Spleen (tissue), 11 donors: Measurements from ENCODE around the gene NOSIP. TPM values are rescaled to one million over a fixed set of nuclear protein-coding genes. Genes with fewer than 3 reads are reported as not detected.

Experiments used
- DNase-seq: peaks from one replicate; pipeline ENCODE4 v3.0.0-alpha.2; 2020
- H3K27ac ChIP-seq, 8 donors: fragments of 200-600 bp; sonication (generic) in 7 of 8; 1 replicate in 4 of 8; 2 replicates in 4 of 8; pipeline versions ENCODE4 v1.5.0 to v1.8.0; 2016 to 2021; ENCODE audit warnings: inconsistent platforms in 4 of 8, mild to moderate bottlenecking in 4 of 8, moderate library complexity in 1 of 8
- H3K27me3 ChIP-seq, 7 donors: fragments of 200-600 bp; sonication (generic) in 6 of 7; replicated peaks in 1 of 7; 1 replicate in 4 of 7; 2 replicates in 3 of 7; pipeline versions ENCODE4 v1.5.0 to v1.8.0; 2016 to 2021; ENCODE audit warnings: inconsistent platforms in 3 of 7, mild to moderate bottlenecking in 1 of 7
- H3K36me3 ChIP-seq, 6 donors: fragments of 200-600 bp; sonication (generic) in 5 of 6; 1 replicate in 4 of 6; 2 replicates in 2 of 6; pipeline versions ENCODE4 v1.5.0 to v1.8.0; 2016 to 2021; ENCODE audit warnings: inconsistent platforms in 2 of 6
- H3K4me1 ChIP-seq, 6 donors: fragments of 200-600 bp; sonication (generic) in 5 of 6; 1 replicate in 3 of 6; 2 replicates in 3 of 6; pipeline versions ENCODE4 v1.5.0 to v1.8.0; 2016 to 2021; ENCODE audit warnings: inconsistent platforms in 3 of 6
- H3K4me3 ChIP-seq, 8 donors: fragments of 200-600 bp; sonication (generic) in 7 of 8; 1 replicate in 4 of 8; 2 replicates in 4 of 8; pipeline versions ENCODE4 v1.5.0 to v1.8.0; 2016 to 2021; ENCODE audit warnings: inconsistent platforms in 4 of 8, mild to moderate bottlenecking in 4 of 8, moderate library complexity in 2 of 8
- H3K9me3 ChIP-seq, 8 donors: fragments of 200-600 bp; sonication (generic) in 7 of 8; 1 replicate in 4 of 8; 2 replicates in 4 of 8; pipeline versions ENCODE4 v1.5.0 to v1.8.0; 2016 to 2021; ENCODE audit warnings: inconsistent platforms in 4 of 8
- CTCF ChIP-seq, 11 experiments: fragments of 200-600 bp in 7 of 11; fragments of 450-650 bp in 4 of 11; sonication (generic) in 4 of 11; IDR thresholded peaks in 8 of 11; conservative IDR thresholded peaks in 3 of 11; 1 replicate in 7 of 11; 2 replicates in 4 of 11; pipeline versions ENCODE4 v1.4.0 to v1.8.0; 2016 to 2021; ENCODE audit warnings: antibody characterized with exemption in 11 of 11, inconsistent platforms in 4 of 11, mild to moderate bottlenecking in 1 of 11
- POLR2A ChIP-seq, 3 donors: fragments of 450-650 bp; IDR thresholded peaks; one replicate each; pipeline ENCODE4 v1.5.1; 2017; ENCODE audit warnings: antibody characterized with exemption in 3 of 3, mild to moderate bottlenecking in 1 of 3
- POLR2AphosphoS5 ChIP-seq, 3 donors: sonication (generic); formaldehyde crosslinking; IDR thresholded peaks; one replicate each; pipeline ENCODE4 v1.5.1; 2017; ENCODE audit warnings: antibody characterized with exemption in 3 of 3
- WGBS, 5 donors: extraction: QIAGEN DNeasy Blood & Tissue Kit in 3 of 5; methylation state at CpG; one replicate each; pipeline versions ENCODE4 v1.1.5 to v1.1.7; 2013 to 2018; 5-methylcytosine and 5-hydroxymethylcytosine counted together
- intact Hi-C: fragments of 100-400 bp; cut with DNase I; formaldehyde crosslinking; loops from one replicate; pipeline ENCODE4 v1.15.0; 2023; ENCODE audit warnings: low total_unique reads
- polyA plus RNA-seq, 3 donors: library from polyadenylated mRNA; stranded (reverse); fragments of 200-250 nt; gene quantifications; one replicate each; pipeline ENCODE4 v1.2.1, GENCODE V29; 2013
- small RNA-seq, 4 donors: library from RNA; depleted of rRNA; stranded (forward); fragments of <200 nt; gene quantifications; one replicate each; pipeline ENCODE3, GENCODE V24; 2016
- total RNA-seq, 7 donors: library from RNA; depleted of rRNA in 3 of 7; stranded (reverse); fragments of >200 nt in 3 of 7; fragmentation: NEBNext Ultra II Directional in 4 of 7; extraction: Animal tissue kit (Norgen Biotek cat#: 25700) in 4 of 7; gene quantifications; one replicate each; pipeline versions ENCODE4 v1.1.0 to v1.2.1, GENCODE V29; 2016 to 2021
- donor health status: healthy with polysubstance abuse.
- donor health status: DM: no; HTN: no; CAD: no; lungs with moderate emphysema.
- donor health status: DM: no; HTN: no; CAD: no.
- donor health status: Bipolar disorder and iron deficiency.
- donor health status: healthy.
- donor health status: DM: no; HTN: no; CAD: no.
- donor health status: DM: yes; HTN: yes; CAD: no.

The NOSIP gene
- total and polyA plus RNA-seq, 10 donors, result 58.6 to 152 (median 71.7) TPM

DNA sequence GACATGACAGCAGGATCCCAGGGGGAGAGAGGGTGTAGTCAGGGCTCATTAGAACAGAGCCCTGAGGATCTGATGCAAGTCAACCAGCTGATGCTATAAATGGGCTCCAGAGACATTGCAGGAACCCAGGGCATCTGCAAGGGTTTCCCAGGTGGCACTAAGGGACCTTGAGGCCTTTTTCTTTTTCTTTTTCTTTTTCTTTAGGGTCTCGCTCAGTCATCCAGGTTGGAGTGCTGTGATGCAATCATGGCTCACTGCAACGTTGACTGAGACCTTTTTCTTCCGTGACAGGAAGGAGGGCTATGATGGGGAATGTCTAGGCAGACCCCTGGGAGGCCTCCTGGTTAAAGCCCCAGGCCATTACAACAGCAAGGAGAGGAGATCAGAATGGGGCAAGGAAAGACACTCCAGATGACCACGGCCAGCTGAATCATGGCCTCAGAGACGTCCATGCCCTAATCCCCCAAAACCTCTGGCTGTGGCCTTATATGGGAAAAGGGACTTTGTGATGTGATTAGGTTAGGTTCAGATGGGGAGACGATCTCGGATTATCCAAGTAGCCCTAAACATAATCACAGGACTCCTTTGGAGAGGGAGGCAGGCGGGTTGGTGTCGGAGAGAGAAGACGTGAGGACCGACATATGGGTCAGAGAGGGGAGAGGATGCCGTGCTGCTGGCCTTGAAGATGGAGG, 72.4 kb downstream of the NOSIP start:
- TF ChIP-seq POLR2AphosphoS5 (IDR thresholded peaks at IDR 0.05) (no peak), POLR2A (IDR thresholded peaks at IDR 0.05) (no peak), CTCF (IDR thresholded peaks at IDR 0.05 in 8 of 11, conservative IDR thresholded peaks at IDR 0.05 in 3 of 11) (no peak)
- no peaks in the 10 kb centered on the region for H3K36me3 ChIP-seq
- H3K9me3 ChIP-seq, result no peaks in the 10 kb centered on the region
- no peak overlapping the region for H3K27ac ChIP-seq
- intact Hi-C loops, result loop anchor here (5.0 kb wide), 1 partner anchor 59 kb away; no protein-coding TSS in a partner anchor
- no peak for DNase-seq
- H3K27me3 ChIP-seq, result no peaks in the 10 kb centered on the region
- WGBS, 5 donors, result 78 to 88% (median 83%) methylated on average over 12 of the region's 12 CpGs
- no peak overlapping the region for H3K4me3 ChIP-seq
- H3K4me1 ChIP-seq, result peaks cover 15 to 57% (median 31%) of the 10 kb centered on the region in 6 donors

GRCh38 chr19:49506575-49507105, 73.7 kb downstream of the NOSIP start:
- Histone ChIP-seq H3K4me3 (no peak overlapping the region), H3K27ac (peak overlapping the region in 1 of 8 donors; percentile 42), H3K36me3 (no peaks in the 10 kb centered on the region), H3K4me1 (peaks cover 5 to 58% (median 33%) of the 10 kb centered on the region in 6 donors), H3K27me3 (no peaks in the 10 kb centered on the region), H3K9me3 (no peaks in the 10 kb centered on the region)
- TF ChIP-seq POLR2A (IDR thresholded peaks at IDR 0.05) (no peak), POLR2AphosphoS5 (IDR thresholded peaks at IDR 0.05) (peak in 2 of 3 donors; percentile 16 to 28), CTCF (IDR thresholded peaks at IDR 0.05 in 8 of 11, conservative IDR thresholded peaks at IDR 0.05 in 3 of 11) (peak; percentile 72 to 96 (median 89))
- intact Hi-C loops, result loop anchor here (5.0 kb wide), 1 partner anchor 61 kb away; no protein-coding TSS in a partner anchor
- 11 to 26% (median 18%) methylated on average over 8 of the region's 8 CpGs for WGBS, 5 donors
- peak; percentile 87 for DNase-seq

Small RNA genes lying within 50 kb of the gene (small RNA-seq; reads per million reads assigned to genes)
- gene RF00019, result 0 reads per million in 4 donors

Other genes starting within 250 kb of the NOSIP start
- gene CD37, start 245.2 kb downstream of the NOSIP start, total RNA-seq, result 100 to 1,000 TPM; 297 to 516 (median 398) TPM
- 100 to 1,000 TPM; 401 to 452 (median 405) TPM for gene CD37, start 245.2 kb downstream of the NOSIP start, polyA plus RNA-seq
- 10 to 100 TPM in 6 of 7 donors, 1 to 10 TPM in 1; 8.9 to 24.7 (median 15.8) TPM for gene TEAD2, start 218.1 kb downstream of the NOSIP start, total RNA-seq
- 1 to 10 TPM; 5.8 to 8.4 (median 5.8) TPM for gene TEAD2, start 218.1 kb downstream of the NOSIP start, polyA plus RNA-seq
- under 1 TPM in 2 of 7 donors, not detected in 5; 0.57 to 0.79 TPM for gene DKKL1, start 216.7 kb downstream of the NOSIP start, total RNA-seq
- 1 to 10 TPM in 1 of 3 donors, under 1 TPM in 1, not detected in 1; 0.57 to 1.1 TPM for gene DKKL1, start 216.7 kb downstream of the NOSIP start, polyA plus RNA-seq
- under 1 TPM in 1 of 7 donors, not detected in 6; 0.41 TPM for gene KASH5, start 192.3 kb downstream of the NOSIP start, total RNA-seq
- gene KASH5, start 192.3 kb downstream of the NOSIP start, polyA plus RNA-seq, result under 1 TPM; 0.11 to 0.32 (median 0.19) TPM
- gene PTH2, start 157.1 kb downstream of the NOSIP start, total RNA-seq, result not detected
- gene PTH2, start 157.1 kb downstream of the NOSIP start, polyA plus RNA-seq, result not detected
- not detected for gene GFY, start 155.2 kb downstream of the NOSIP start, total RNA-seq
- gene GFY, start 155.2 kb downstream of the NOSIP start, polyA plus RNA-seq, result not detected
- under 1 TPM in 2 of 7 donors, not detected in 5; 0.10 to 0.13 TPM for gene SLC17A7, start 139.0 kb downstream of the NOSIP start, total RNA-seq
- under 1 TPM; 0.07 to 0.12 (median 0.10) TPM for gene SLC17A7, start 139.0 kb downstream of the NOSIP start, polyA plus RNA-seq
- gene PIH1D1, start 128.7 kb downstream of the NOSIP start, total RNA-seq, result 10 to 100 TPM; 76.0 to 94.3 (median 86.1) TPM
- gene PIH1D1, start 128.7 kb downstream of the NOSIP start, polyA plus RNA-seq, result 100 to 1,000 TPM in 2 of 3 donors, 10 to 100 TPM in 1; 85.3 to 140 (median 118) TPM
- 10 to 100 TPM; 38.7 to 50.2 (median 45.8) TPM for gene ALDH16A1, start 127.3 kb downstream of the NOSIP start, total RNA-seq
- gene ALDH16A1, start 127.3 kb downstream of the NOSIP start, polyA plus RNA-seq, result 10 to 100 TPM; 54.9 to 99.9 (median 94.9) TPM
- 10 to 100 TPM; 11.2 to 32.8 (median 24.1) TPM for gene FLT3LG, start 106.3 kb downstream of the NOSIP start, total RNA-seq
- 10 to 100 TPM; 16.4 to 26.4 (median 19.9) TPM for gene FLT3LG, start 106.3 kb downstream of the NOSIP start, polyA plus RNA-seq
- gene RPL13A, start 92.9 kb downstream of the NOSIP start, total RNA-seq, result 1,000 to 10,000 TPM; 2,521 to 3,132 (median 2,768) TPM
- 1,000 to 10,000 TPM; 6,561 to 7,408 (median 7,261) TPM for gene RPL13A, start 92.9 kb downstream of the NOSIP start, polyA plus RNA-seq
- gene RPS11, start 84.1 kb downstream of the NOSIP start, total RNA-seq, result 1,000 to 10,000 TPM; 1,555 to 3,509 (median 2,434) TPM
- over 10,000 TPM in 2 of 3 donors, 1,000 to 10,000 TPM in 1; 8,326 to 12,835 (median 11,104) TPM for gene RPS11, start 84.1 kb downstream of the NOSIP start, polyA plus RNA-seq
- 100 to 1,000 TPM; 273 to 616 (median 435) TPM for gene FCGRT, start 67.9 kb downstream of the NOSIP start, total RNA-seq
- gene FCGRT, start 67.9 kb downstream of the NOSIP start, polyA plus RNA-seq, result 100 to 1,000 TPM; 144 to 364 (median 279) TPM
- gene RCN3, start 52.6 kb downstream of the NOSIP start, total RNA-seq, result 10 to 100 TPM; 18.9 to 44.2 (median 42.8) TPM
- 10 to 100 TPM; 25.0 to 99.2 (median 89.9) TPM for gene RCN3, start 52.6 kb downstream of the NOSIP start, polyA plus RNA-seq
- gene PRRG2, start 760 bp upstream of the NOSIP start, total RNA-seq, result 1 to 10 TPM in 5 of 7 donors, under 1 TPM in 2; 0.37 to 7.9 (median 1.3) TPM
- gene PRRG2, start 760 bp upstream of the NOSIP start, polyA plus RNA-seq, result 1 to 10 TPM in 2 of 3 donors, under 1 TPM in 1; 0.91 to 2.3 (median 1.3) TPM
- 10 to 100 TPM; 18.8 to 44.3 (median 34.6) TPM for gene PRR12, start 10.6 kb upstream of the NOSIP start, total RNA-seq
- 10 to 100 TPM in 1 of 3 donors, 1 to 10 TPM in 2; 3.7 to 21.4 (median 3.9) TPM for gene PRR12, start 10.6 kb upstream of the NOSIP start, polyA plus RNA-seq
- 10 to 100 TPM; 30.9 to 57.6 (median 44.4) TPM for gene RRAS, start 59.6 kb upstream of the NOSIP start, total RNA-seq
- 100 to 1,000 TPM in 1 of 3 donors, 10 to 100 TPM in 2; 66.5 to 106 (median 98.2) TPM for gene RRAS, start 59.6 kb upstream of the NOSIP start, polyA plus RNA-seq
- 10 to 100 TPM; 21.9 to 66.2 (median 57.0) TPM for gene SCAF1, start 61.7 kb upstream of the NOSIP start, total RNA-seq
- gene SCAF1, start 61.7 kb upstream of the NOSIP start, polyA plus RNA-seq, result 10 to 100 TPM in 1 of 3 donors, 1 to 10 TPM in 2; 7.5 to 21.3 (median 7.6) TPM
- gene IRF3, start 85.3 kb upstream of the NOSIP start, total RNA-seq, result 100 to 1,000 TPM in 4 of 7 donors, 10 to 100 TPM in 3; 87.9 to 150 (median 127) TPM
- gene IRF3, start 85.3 kb upstream of the NOSIP start, polyA plus RNA-seq, result 100 to 1,000 TPM; 127 to 294 (median 276) TPM
- 10 to 100 TPM in 6 of 7 donors, 1 to 10 TPM in 1; 7.8 to 26.6 (median 16.3) TPM for gene BCL2L12, start 85.4 kb upstream of the NOSIP start, total RNA-seq
- gene BCL2L12, start 85.4 kb upstream of the NOSIP start, polyA plus RNA-seq, result 10 to 100 TPM; 26.5 to 36.7 (median 30.1) TPM
- gene PRMT1, start 96.7 kb upstream of the NOSIP start, total RNA-seq, result 100 to 1,000 TPM; 108 to 136 (median 115) TPM
- gene PRMT1, start 96.7 kb upstream of the NOSIP start, polyA plus RNA-seq, result 100 to 1,000 TPM; 114 to 175 (median 134) TPM
- gene ADM5, start 109.0 kb upstream of the NOSIP start, total RNA-seq, result 10 to 100 TPM in 1 of 7 donors, 1 to 10 TPM in 6; 1.4 to 14.2 (median 5.0) TPM
- gene ADM5, start 109.0 kb upstream of the NOSIP start, polyA plus RNA-seq, result 1 to 10 TPM; 1.5 to 3.6 (median 3.5) TPM
- gene CPT1C, start 110.6 kb upstream of the NOSIP start, total RNA-seq, result 10 to 100 TPM in 5 of 7 donors, 1 to 10 TPM in 2; 6.8 to 17.0 (median 16.4) TPM
- 10 to 100 TPM in 2 of 3 donors, 1 to 10 TPM in 1; 5.2 to 15.7 (median 11.8) TPM for gene CPT1C, start 110.6 kb upstream of the NOSIP start, polyA plus RNA-seq
- gene TSKS, start 182.8 kb upstream of the NOSIP start, total RNA-seq, result 1 to 10 TPM in 1 of 7 donors, under 1 TPM in 2, not detected in 4; 0.37 to 2.1 (median 0.92) TPM
- gene TSKS, start 182.8 kb upstream of the NOSIP start, polyA plus RNA-seq, result 1 to 10 TPM in 1 of 3 donors, under 1 TPM in 2; 0.26 to 1.0 (median 0.85) TPM
- gene AP2A1, start 186.4 kb upstream of the NOSIP start, total RNA-seq, result 100 to 1,000 TPM in 3 of 7 donors, 10 to 100 TPM in 4; 79.8 to 108 (median 95.4) TPM
- gene AP2A1, start 186.4 kb upstream of the NOSIP start, polyA plus RNA-seq, result 10 to 100 TPM; 18.1 to 43.6 (median 19.0) TPM
- 10 to 100 TPM; 10.7 to 22.1 (median 15.1) TPM for gene FUZ, start 232.7 kb upstream of the NOSIP start, total RNA-seq
- gene FUZ, start 232.7 kb upstream of the NOSIP start, polyA plus RNA-seq, result 10 to 100 TPM; 16.7 to 20.3 (median 16.9) TPM
- gene MED25, start 237.7 kb upstream of the NOSIP start, total RNA-seq, result 10 to 100 TPM; 29.4 to 61.0 (median 50.7) TPM
- 10 to 100 TPM; 26.6 to 42.7 (median 35.3) TPM for gene MED25, start 237.7 kb upstream of the NOSIP start, polyA plus RNA-seq